Sigmoid colon (tissue), 7 donors: Measurements from ENCODE around the gene YBX3. TPM values are rescaled to one million over a fixed set of nuclear protein-coding genes. Genes with fewer than 3 reads are reported as not detected.

Experiments used
- DNase-seq: peaks from one replicate; pipeline ENCODE4 v3.0.0-alpha.2; 2019
- H3K27ac ChIP-seq, 4 donors: fragments of 200-600 bp; sonication (generic); one replicate each; pipeline ENCODE4 v1.5.1; 2016 to 2019; ENCODE audit warnings: mild to moderate bottlenecking in 1 of 4
- H3K27me3 ChIP-seq, 3 donors: fragments of 200-600 bp; sonication (generic); one replicate each; pipeline ENCODE4 v1.5.1; 2019; ENCODE audit warnings: mild to moderate bottlenecking in 1 of 3
- H3K36me3 ChIP-seq, 4 donors: fragments of 200-600 bp; sonication (generic); one replicate each; pipeline ENCODE4 v1.5.1; 2016 to 2019
- H3K4me1 ChIP-seq, 4 donors: fragments of 200-600 bp; sonication (generic); one replicate each; pipeline ENCODE4 v1.5.1; 2017 to 2019
- H3K4me3 ChIP-seq, 4 donors: fragments of 200-600 bp; sonication (generic); one replicate each; pipeline ENCODE4 v1.5.1; 2017 to 2019; ENCODE audit warnings: mild to moderate bottlenecking in 2 of 4, moderate library complexity in 1 of 4
- H3K9me3 ChIP-seq, 4 donors: fragments of 200-600 bp in 3 of 4; sonication (generic) in 3 of 4; one replicate each; pipeline versions ENCODE4 v1.5.1 to v1.6.1; 2013 to 2019
- CTCF ChIP-seq, 4 experiments: fragments of 450-650 bp in 3 of 4; fragments of 200-600 bp in 1 of 4; IDR thresholded peaks; one replicate each; pipeline ENCODE4 v1.5.1; 2016 to 2019; ENCODE audit warnings: antibody characterized with exemption in 4 of 4, mild to moderate bottlenecking in 3 of 4, moderate library complexity in 2 of 4
- EP300 ChIP-seq, 4 donors: sonication (generic); formaldehyde crosslinking; IDR thresholded peaks; one replicate each; pipeline ENCODE4 v1.6.1; 2017; ENCODE audit warnings: antibody characterized with exemption in 4 of 4
- POLR2A ChIP-seq, 2 donors: fragments of 450-650 bp; IDR thresholded peaks; one replicate each; pipeline ENCODE4 v1.6.1; 2016; ENCODE audit warnings: antibody characterized with exemption in 2 of 2, mild to moderate bottlenecking in 2 of 2, moderate library complexity in 2 of 2
- POLR2AphosphoS5 ChIP-seq, 4 donors: sonication (generic); formaldehyde crosslinking; IDR thresholded peaks; one replicate each; pipeline ENCODE4 v1.6.1; 2017; ENCODE audit warnings: antibody characterized with exemption in 4 of 4
- WGBS, 2 donors: extraction: QIAGEN DNeasy Blood & Tissue Kit; methylation state at CpG; one replicate each; pipeline ENCODE4 v1.1.7; 2013; 5-methylcytosine and 5-hydroxymethylcytosine counted together
- intact Hi-C: fragments of 100-400 bp; cut with DNase I; formaldehyde crosslinking; loops from one replicate; pipeline ENCODE4 v1.15.1; 2023
- polyA plus RNA-seq, 3 donors: library from polyadenylated mRNA; stranded (reverse); fragments of 200-250 nt; gene quantifications; one replicate each; pipeline ENCODE4 v1.2.3, GENCODE V29; 2013
- total RNA-seq, 4 donors: library from RNA; depleted of rRNA; stranded (reverse); fragments of >200 nt; gene quantifications; one replicate each; pipeline ENCODE4 v1.1.0, GENCODE V29; 2016
- donor health status: healthy with polysubstance abuse.
- donor health status: Bipolar disorder and iron deficiency.
- donor health status: healthy.

YBX3 gene
- total and polyA plus RNA-seq, 7 donors, result 81.8 to 596 (median 281) TPM

- H3K27ac ChIP-seq, result no peak overlapping the region
- no peaks in the 10 kb centered on the region for H3K9me3 ChIP-seq
- 12 to 60% methylated on average over 3 of the region's 3 CpGs for WGBS, 2 donors
- DNase-seq, result no peak
- no peaks in the 10 kb centered on the region for H3K4me1 ChIP-seq
- no peaks in the 10 kb centered on the region for H3K36me3 ChIP-seq
- intact Hi-C loops, result no loop called here
- no peaks in the 10 kb centered on the region for H3K27me3 ChIP-seq
- no peak overlapping the region for H3K4me3 ChIP-seq
- TF ChIP-seq EP300 (IDR thresholded peaks at IDR 0.05) (no peak), CTCF (IDR thresholded peaks at IDR 0.05) (no peak), POLR2A (IDR thresholded peaks at IDR 0.05) (no peak), POLR2AphosphoS5 (IDR thresholded peaks at IDR 0.05) (no peak)
These were observed 61.8 kb downstream of the YBX3 start for GRCh38 chr12:10661338-10661737.

GRCh38 chr12:10654003-10654402 is 69.1 kb downstream of the YBX3 start:
- DNase-seq, result no peak
- Histone ChIP-seq H3K9me3 (no peaks in the 10 kb centered on the region), H3K27me3 (no peaks in the 10 kb centered on the region), H3K27ac (no peak overlapping the region), H3K36me3 (no peaks in the 10 kb centered on the region), H3K4me1 (no peaks in the 10 kb centered on the region), H3K4me3 (no peak overlapping the region)
- no peak for TF ChIP-seq POLR2A (IDR thresholded peaks at IDR 0.05)
- no peak for TF ChIP-seq EP300 (IDR thresholded peaks at IDR 0.05)
- TF ChIP-seq POLR2AphosphoS5 (IDR thresholded peaks at IDR 0.05), result no peak
- TF ChIP-seq CTCF (IDR thresholded peaks at IDR 0.05), result no peak
- intact Hi-C loops, result no loop called here

- Histone ChIP-seq H3K4me1 (no peaks in the 10 kb centered on the region), H3K27me3 (no peaks in the 10 kb centered on the region), H3K36me3 (no peaks in the 10 kb centered on the region), H3K4me3 (no peak overlapping the region), H3K9me3 (no peaks in the 10 kb centered on the region), H3K27ac (no peak overlapping the region)
- TF ChIP-seq EP300 (IDR thresholded peaks at IDR 0.05), result no peak
- TF ChIP-seq POLR2A (IDR thresholded peaks at IDR 0.05), result no peak
- no peak for TF ChIP-seq POLR2AphosphoS5 (IDR thresholded peaks at IDR 0.05)
- no peak for TF ChIP-seq CTCF (IDR thresholded peaks at IDR 0.05)
- DNase-seq, result no peak
- 62 to 72% methylated on average over 3 of the region's 3 CpGs for WGBS, 2 donors
- intact Hi-C loops, result no loop called here
These were observed 70.9 kb downstream of the YBX3 start for GRCh38 chr12:10652192-10652591.

Other genes starting within 250 kb of the YBX3 start
- gene EIF2S3B, start 217.4 kb downstream of the YBX3 start, total RNA-seq, result 1 to 10 TPM in 1 of 4 donors, under 1 TPM in 2, not detected in 1; 0.36 to 1.1 (median 0.66) TPM
- gene EIF2S3B, start 217.4 kb downstream of the YBX3 start, polyA plus RNA-seq, result 1 to 10 TPM in 1 of 3 donors, under 1 TPM in 1, not detected in 1; 0.55 to 1.2 TPM
- 10 to 100 TPM in 3 of 4 donors, 1 to 10 TPM in 1; 8.6 to 17.4 (median 12.5) TPM for gene MAGOHB, start 109.7 kb downstream of the YBX3 start, total RNA-seq
- gene MAGOHB, start 109.7 kb downstream of the YBX3 start, polyA plus RNA-seq, result 10 to 100 TPM; 17.6 to 25.7 (median 18.6) TPM
- under 1 TPM in 3 of 4 donors, not detected in 1; 0.16 to 0.54 (median 0.36) TPM for gene STYK1, start 49.3 kb downstream of the YBX3 start, total RNA-seq
- 10 to 100 TPM in 1 of 3 donors, 1 to 10 TPM in 2; 6.9 to 14.1 (median 9.0) TPM for gene STYK1, start 49.3 kb downstream of the YBX3 start, polyA plus RNA-seq
- gene TAS2R7, start 79.3 kb upstream of the YBX3 start, total RNA-seq, result not detected
- gene TAS2R7, start 79.3 kb upstream of the YBX3 start, polyA plus RNA-seq, result not detected
- gene TAS2R8, start 84.0 kb upstream of the YBX3 start, total RNA-seq, result under 1 TPM in 1 of 4 donors, not detected in 3; 0.49 TPM
- not detected for gene TAS2R8, start 84.0 kb upstream of the YBX3 start, polyA plus RNA-seq
- gene TAS2R9, start 86.8 kb upstream of the YBX3 start, total RNA-seq, result not detected
- not detected for gene TAS2R9, start 86.8 kb upstream of the YBX3 start, polyA plus RNA-seq
- 1 to 10 TPM in 1 of 4 donors, under 1 TPM in 2, not detected in 1; 0.33 to 2.9 (median 0.54) TPM for gene TAS2R10, start 103.0 kb upstream of the YBX3 start, total RNA-seq
- under 1 TPM in 1 of 3 donors, not detected in 2; 0.09 TPM for gene TAS2R10, start 103.0 kb upstream of the YBX3 start, polyA plus RNA-seq
- gene PRR4, start 126.2 kb upstream of the YBX3 start, total RNA-seq, result 1 to 10 TPM in 3 of 4 donors, under 1 TPM in 1; 0.68 to 4.4 (median 1.4) TPM
- gene PRR4, start 126.2 kb upstream of the YBX3 start, polyA plus RNA-seq, result 1 to 10 TPM in 2 of 3 donors, not detected in 1; 1.2 to 2.8 TPM
- 10 to 100 TPM; 20.9 to 53.9 (median 25.1) TPM for gene PRH1, start 160.9 kb upstream of the YBX3 start, total RNA-seq
- gene PRH1, start 160.9 kb upstream of the YBX3 start, polyA plus RNA-seq, result 1 to 10 TPM in 2 of 3 donors, not detected in 1; 2.1 to 2.6 TPM
- 1 to 10 TPM; 1.1 to 4.1 (median 2.8) TPM for gene TAS2R13, start 186.2 kb upstream of the YBX3 start, total RNA-seq
- under 1 TPM in 1 of 3 donors, not detected in 2; 0.20 TPM for gene TAS2R13, start 186.2 kb upstream of the YBX3 start, polyA plus RNA-seq
- 1 to 10 TPM in 2 of 4 donors, not detected in 2; 1.2 to 1.4 TPM for gene PRH2, start 205.9 kb upstream of the YBX3 start, total RNA-seq
- not detected for gene PRH2, start 205.9 kb upstream of the YBX3 start, polyA plus RNA-seq
- gene TAS2R14, start 215.9 kb upstream of the YBX3 start, total RNA-seq, result 1 to 10 TPM; 3.3 to 6.9 (median 6.2) TPM
- gene TAS2R14, start 215.9 kb upstream of the YBX3 start, polyA plus RNA-seq, result 1 to 10 TPM in 1 of 3 donors, not detected in 2; 1.1 TPM